Ovary (tissue), 9 donors: ENCODE data around the gene POLA1. TPM values are rescaled to one million over a fixed set of nuclear protein-coding genes. Genes with fewer than 3 reads are reported as not detected.
A peak's percentile ranks its signal among the peaks of the same experiment; 100 is the strongest.
"Not testable (repeated sequence)": the region's sequence is repeated elsewhere in the genome, so short reads cannot be mapped to it uniquely, and the experiment has no call there.

ENCODE experiments used
- DNase-seq, 5 donors: peaks; one replicate each; pipeline ENCODE4 v3.0.0-alpha.2; 2019 to 2020
- H3K27ac ChIP-seq, 2 donors: fragments of 200-600 bp; one replicate each; pipeline versions ENCODE4 v1.5.1 to v1.8.0; 2019 to 2022
- H3K27me3 ChIP-seq: fragments of 200-600 bp; one replicate; pipeline ENCODE4 v1.8.0; 2022
- H3K36me3 ChIP-seq: fragments of 200-600 bp; sonication (generic); one replicate; pipeline ENCODE4 v1.5.1; 2019
- H3K4me1 ChIP-seq: one replicate; pipeline ENCODE4 v1.8.1; 2013; ENCODE audit warnings: mild to moderate bottlenecking, moderate library complexity; ENCODE audit not compliant: insufficient read depth
- H3K4me3 ChIP-seq: fragments of 200-600 bp; sonication (generic); one replicate; pipeline ENCODE4 v1.5.1; 2017
- H3K9me3 ChIP-seq, 2 donors: fragments of 200-600 bp in 1 of 2; sonication (generic) in 1 of 2; one replicate each; pipeline versions ENCODE4 v1.5.1 to v1.8.1; 2013 to 2019; ENCODE audit warnings: mild to moderate bottlenecking in 1 of 2, moderate library complexity in 1 of 2
- EP300 ChIP-seq: sonication (generic); formaldehyde crosslinking; IDR thresholded peaks from one replicate; pipeline ENCODE4 v1.6.1; 2017; ENCODE audit warnings: antibody characterized with exemption
- POLR2A ChIP-seq: fragments of 450-650 bp; IDR thresholded peaks from one replicate; pipeline ENCODE4 v1.6.1; 2017; ENCODE audit warnings: antibody characterized with exemption, mild to moderate bottlenecking, moderate library complexity
- WGBS, 3 donors: extraction: QIAGEN DNeasy Blood & Tissue Kit in 1 of 3; methylation state at CpG; one replicate each; pipeline versions ENCODE4 v1.1.5 to v1.1.7; 2013 to 2017; 5-methylcytosine and 5-hydroxymethylcytosine counted together
- intact Hi-C, 4 donors: fragments of 100-400 bp; cut with DNase I; formaldehyde crosslinking; loops; one replicate each; pipeline versions ENCODE4 v1.11.0 to v1.15.1; 2022 to 2023
- polyA plus RNA-seq, 2 donors: library from polyadenylated mRNA; stranded (reverse); fragments of 200-250 nt in 1 of 2; fragments of 350-450 nt in 1 of 2; fragmentation: Illumina TruSeq in 1 of 2; extraction: RNeasy Lipid Tissue Mini Kit (QIAGEN cat#74804) in 1 of 2; gene quantifications; one replicate each; pipeline ENCODE4 v1.2.3, GENCODE V29; 2013 to 2014
- total RNA-seq, 7 donors: library from RNA; depleted of rRNA in 2 of 7; stranded (reverse); fragments of >200 nt in 2 of 7; fragmentation: NEBNext Ultra II Directional in 3 of 7; extraction: Animal tissue kit (Norgen Biotek cat#: 25700) in 3 of 7; gene quantifications; one replicate each; pipeline versions ENCODE4 v1.1.0 to v1.2.4, GENCODE V29; 2016 to 2023
- TF ChIP-seq, protein P1 (sequence below), 3 donors: fragments of 450-650 bp in 2 of 3; fragments of 200-600 bp in 1 of 3; IDR thresholded peaks; one replicate each; pipeline versions ENCODE4 v1.5.1 to v1.8.0; 2016 to 2022; ENCODE audit warnings: antibody characterized with exemption in 3 of 3, mild to moderate bottlenecking in 1 of 3
- donor health status: DM: no; HTN: no; CAD: no; lungs with moderate emphysema.
- donor health status: DM: no; HTN: no; CAD: no.
- donor health status: Bipolar disorder and iron deficiency.
- donor health status: DM: yes; HTN: yes; CAD: no.
- donor health status: DM: no; HTN: no; CAD: no.
- donor health status: DM: yes; HTN: yes; CAD: no.

POLA1 gene
- total and polyA plus RNA-seq, 9 donors, result 5.9 to 20.2 (median 14.1) TPM

DNA sequence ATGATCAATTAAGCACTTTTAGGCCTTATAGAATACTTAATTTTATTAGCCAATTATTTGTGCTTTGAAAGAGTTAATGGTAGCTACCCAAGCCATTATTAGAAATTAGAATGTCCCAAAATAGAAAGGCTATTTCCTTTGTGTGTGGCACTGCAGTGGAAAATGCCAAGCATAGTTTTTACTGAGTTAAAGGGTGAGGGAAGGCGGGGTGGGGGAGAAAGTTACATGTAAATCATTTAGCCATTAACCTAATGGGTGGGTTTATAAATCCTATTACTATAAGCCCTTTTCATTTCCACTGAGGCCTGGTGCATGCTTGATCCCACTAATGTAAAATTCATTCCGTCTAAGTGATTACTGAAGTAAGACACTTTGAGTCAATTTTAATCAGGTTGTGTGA is 105.8 kb downstream of the POLA1 start:
- 56 to 59% (median 56%) methylated on average over 2 of the region's 2 CpGs for WGBS, 3 donors
- Histone ChIP-seq H3K36me3 (no peaks in the 10 kb centered on the region), H3K27me3 (no peaks in the 10 kb centered on the region), H3K4me1 (no peaks in the 10 kb centered on the region), H3K9me3 (no peaks in the 10 kb centered on the region), H3K4me3 (no peak overlapping the region), H3K27ac (no peak overlapping the region)
- no peak for DNase-seq
- intact Hi-C loops, result no loop called here
- TF ChIP-seq, protein P1, sequence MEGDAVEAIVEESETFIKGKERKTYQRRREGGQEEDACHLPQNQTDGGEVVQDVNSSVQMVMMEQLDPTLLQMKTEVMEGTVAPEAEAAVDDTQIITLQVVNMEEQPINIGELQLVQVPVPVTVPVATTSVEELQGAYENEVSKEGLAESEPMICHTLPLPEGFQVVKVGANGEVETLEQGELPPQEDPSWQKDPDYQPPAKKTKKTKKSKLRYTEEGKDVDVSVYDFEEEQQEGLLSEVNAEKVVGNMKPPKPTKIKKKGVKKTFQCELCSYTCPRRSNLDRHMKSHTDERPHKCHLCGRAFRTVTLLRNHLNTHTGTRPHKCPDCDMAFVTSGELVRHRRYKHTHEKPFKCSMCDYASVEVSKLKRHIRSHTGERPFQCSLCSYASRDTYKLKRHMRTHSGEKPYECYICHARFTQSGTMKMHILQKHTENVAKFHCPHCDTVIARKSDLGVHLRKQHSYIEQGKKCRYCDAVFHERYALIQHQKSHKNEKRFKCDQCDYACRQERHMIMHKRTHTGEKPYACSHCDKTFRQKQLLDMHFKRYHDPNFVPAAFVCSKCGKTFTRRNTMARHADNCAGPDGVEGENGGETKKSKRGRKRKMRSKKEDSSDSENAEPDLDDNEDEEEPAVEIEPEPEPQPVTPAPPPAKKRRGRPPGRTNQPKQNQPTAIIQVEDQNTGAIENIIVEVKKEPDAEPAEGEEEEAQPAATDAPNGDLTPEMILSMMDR (IDR thresholded peaks at IDR 0.05), result no peak
- TF ChIP-seq EP300 (no peak), POLR2A (no peak)

DNA sequence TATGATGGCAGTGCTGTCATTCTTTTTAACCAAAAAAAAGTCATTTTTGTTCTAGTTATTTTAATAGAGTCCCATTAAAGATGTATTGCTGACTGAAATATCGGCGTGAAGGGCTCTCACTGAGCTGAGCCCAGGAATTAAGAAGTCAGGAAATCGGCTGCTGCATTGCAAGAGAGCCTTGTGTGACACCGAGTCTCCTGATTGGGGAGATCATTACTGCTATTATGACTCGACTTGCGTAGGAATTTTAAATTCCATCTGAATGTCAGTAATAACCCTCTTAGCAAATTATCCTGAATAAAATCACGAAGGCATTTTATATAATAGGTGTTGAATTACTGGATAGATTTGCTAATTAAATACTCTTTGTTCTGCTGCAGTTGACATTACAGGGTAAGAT is 111.5 kb downstream of the POLA1 start:
- no peak overlapping the region for H3K4me3 ChIP-seq
- 61 to 67% (median 64%) methylated on average over 7 of the region's 7 CpGs for WGBS, 3 donors
- no peaks in the 10 kb centered on the region for H3K36me3 ChIP-seq
- intact Hi-C loops, result no loop called here
- no peak overlapping the region for H3K27ac ChIP-seq
- H3K4me1 ChIP-seq, result no peaks in the 10 kb centered on the region
- H3K27me3 ChIP-seq, result no peaks in the 10 kb centered on the region
- TF ChIP-seq EP300, result no peak
- TF ChIP-seq POLR2A, result no peak
- TF ChIP-seq, protein P1 (IDR thresholded peaks at IDR 0.05), result no peak
- no peaks in the 10 kb centered on the region for H3K9me3 ChIP-seq
- DNase-seq, result no peak

DNA sequence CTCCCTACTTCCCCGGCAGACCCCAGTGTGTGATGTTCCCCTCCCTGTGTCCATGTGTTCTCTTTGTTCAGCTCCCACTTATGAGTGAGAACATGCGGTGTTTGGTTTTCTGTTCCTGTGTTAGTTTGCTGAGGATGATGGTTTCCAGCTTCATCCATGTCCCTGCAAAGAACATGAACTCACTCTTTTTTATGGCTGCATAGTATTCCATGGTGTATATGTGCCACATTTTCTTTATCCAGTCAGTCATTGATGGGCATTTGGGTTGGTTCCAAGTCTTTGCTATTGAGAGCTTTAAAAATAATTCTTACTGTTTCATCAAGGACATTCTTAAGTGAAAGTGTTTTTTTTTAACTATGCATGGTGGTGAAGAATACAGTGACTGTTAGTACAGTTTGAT is 126.1 kb downstream of the POLA1 start:
- H3K27me3 ChIP-seq, H3K36me3 ChIP-seq, H3K9me3 ChIP-seq, intact Hi-C loops, H3K4me3 ChIP-seq, H3K27ac ChIP-seq, H3K4me1 ChIP-seq, DNase-seq: not testable (repeated sequence)
- WGBS, 3 donors, result 89 to 97% (median 91%) methylated on average over 2 of the region's 2 CpGs

DNA sequence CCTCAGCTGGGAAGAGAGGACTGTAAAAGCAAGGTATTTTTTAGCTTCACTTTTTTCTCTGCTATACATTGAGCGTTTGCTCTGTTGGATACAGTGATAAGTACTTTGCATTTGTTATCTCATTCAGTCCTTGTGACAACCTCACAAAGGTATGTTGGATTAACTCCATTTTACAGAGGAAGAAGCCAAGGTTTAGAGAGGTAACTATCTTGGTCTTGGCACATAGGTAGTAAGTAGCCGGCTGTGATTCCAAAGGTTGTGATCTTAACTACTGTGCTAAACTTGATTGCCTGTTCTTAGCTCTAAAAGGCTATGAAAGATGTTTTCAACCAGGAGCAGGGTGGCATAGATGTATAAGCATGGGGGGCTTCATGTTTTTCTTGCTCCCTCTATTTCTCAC is 134.4 kb downstream of the POLA1 start:
- 67 to 74% (median 73%) methylated on average over 2 of the region's 2 CpGs for WGBS, 3 donors
- DNase-seq, result no peak
- Histone ChIP-seq H3K27me3 (no peaks in the 10 kb centered on the region), H3K4me1 (no peaks in the 10 kb centered on the region), H3K27ac (no peak overlapping the region), H3K4me3 (no peak overlapping the region), H3K9me3 (no peaks in the 10 kb centered on the region), H3K36me3 (no peaks in the 10 kb centered on the region)
- intact Hi-C loops, result no loop called here
- TF ChIP-seq EP300, result no peak
- no peak for TF ChIP-seq POLR2A
- TF ChIP-seq, protein P1 (IDR thresholded peaks at IDR 0.05), result no peak

DNA sequence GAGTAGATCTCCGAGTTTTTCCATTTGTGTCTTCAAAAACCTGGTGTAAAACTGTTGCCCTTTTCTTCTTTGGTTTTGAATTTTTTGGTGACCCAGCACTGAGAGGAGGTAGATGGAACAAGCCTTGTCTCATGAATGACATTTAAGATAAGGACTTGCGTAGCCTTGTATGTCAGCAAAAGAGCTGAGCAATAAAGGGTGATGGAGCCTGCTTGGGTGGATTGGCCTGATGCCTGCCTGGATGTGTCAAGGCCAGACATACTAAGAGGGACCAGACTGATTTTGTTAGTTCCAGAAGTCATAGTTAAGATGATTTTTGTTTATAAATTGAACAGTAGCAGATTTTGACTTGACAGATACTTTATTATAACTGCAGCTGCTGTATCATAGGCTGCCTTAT is 134.9 kb downstream of the POLA1 start:
- Histone ChIP-seq H3K4me3 (no peak overlapping the region), H3K9me3 (no peaks in the 10 kb centered on the region), H3K27ac (no peak overlapping the region), H3K4me1 (no peaks in the 10 kb centered on the region), H3K36me3 (no peaks in the 10 kb centered on the region), H3K27me3 (no peaks in the 10 kb centered on the region)
- 51 to 60% (median 57%) methylated on average over 2 of the region's 2 CpGs for WGBS, 3 donors
- intact Hi-C loops, result no loop called here
- TF ChIP-seq POLR2A (no peak), EP300 (no peak)
- TF ChIP-seq, protein P1 (IDR thresholded peaks at IDR 0.05), result no peak
- peak in 3 of 5 donors; percentile 28 to 42 (median 31) for DNase-seq
